PFSK-1 (cell line): ENCODE data around the gene GRM1.

Source experiments
- FOXP2 ChIP-seq: optimal IDR thresholded peaks from 2 replicates; pipeline ENCODE3; 2011; ENCODE audit warnings: borderline replicate concordance, control low read depth, inconsistent platforms; ENCODE audit not compliant: insufficient read depth; ENCODE audit errors: extremely low read length, extremely low read depth
- POLR2AphosphoS5 ChIP-seq: IDR thresholded peaks from 2 replicates; pipeline ENCODE4 v1.6.1; 2012; ENCODE audit warnings: low read depth, mild to moderate bottlenecking, control low read depth, low read length, moderate library complexity
- REST ChIP-seq, 2 experiments: IDR thresholded peaks; 2 replicates each; pipeline versions ENCODE4 v1.6.1 to v1.8.0; 2011 to 2012; ENCODE audit warnings: low read depth in 2 of 2, low read length in 2 of 2, control low read depth in 1 of 2, inconsistent platforms in 1 of 2, mild to moderate bottlenecking in 1 of 2, moderate library complexity in 1 of 2; ENCODE audit not compliant: insufficient read depth in 1 of 2
- SIN3A ChIP-seq: IDR thresholded peaks from 2 replicates; pipeline ENCODE4 v1.6.1; 2012; ENCODE audit warnings: mild to moderate bottlenecking, low read length, moderate library complexity, borderline replicate concordance; ENCODE audit not compliant: insufficient read depth
- TAF1 ChIP-seq: IDR thresholded peaks from 2 replicates; pipeline ENCODE4 v1.6.1; 2012; ENCODE audit warnings: low read length, control low read depth, borderline replicate concordance; ENCODE audit not compliant: insufficient read depth

Gene GRM1

GRCh38 chr6:146420255-146420654 lies 391.4 kb downstream of the GRM1 start:
- TF ChIP-seq REST (IDR thresholded peaks at IDR 0.05; ENCODE audit: insufficient read depth in 1 of 2, low read depth in 2 of 2, low read length in 2 of 2) (no peak), SIN3A (no peak), TAF1 (no peak), FOXP2 (no peak), POLR2AphosphoS5 (no peak)

- TF ChIP-seq FOXP2 (no peak), TAF1 (no peak), POLR2AphosphoS5 (no peak), REST (IDR thresholded peaks at IDR 0.05; ENCODE audit: insufficient read depth in 1 of 2, low read depth in 2 of 2, low read length in 2 of 2) (no peak), SIN3A (no peak)
These were observed 394.0 kb downstream of the GRM1 start for GRCh38 chr6:146422789-146423375.

- TF ChIP-seq REST (IDR thresholded peaks at IDR 0.05; ENCODE audit: insufficient read depth in 1 of 2, low read depth in 2 of 2, low read length in 2 of 2) (no peak), FOXP2 (no peak), TAF1 (no peak), POLR2AphosphoS5 (no peak), SIN3A (no peak)
These were observed 394.6 kb downstream of the GRM1 start for GRCh38 chr6:146423452-146423851.

GRCh38 chr6:146426516-146426915 lies 397.7 kb downstream of the GRM1 start:
- TF ChIP-seq REST (IDR thresholded peaks at IDR 0.05; ENCODE audit: insufficient read depth in 1 of 2, low read depth in 2 of 2, low read length in 2 of 2): no peak
- no peak for TF ChIP-seq SIN3A
- no peak for TF ChIP-seq FOXP2
- no peak for TF ChIP-seq POLR2AphosphoS5
- no peak for TF ChIP-seq TAF1

GRCh38 chr6:146429831-146430230 lies 401.0 kb downstream of the GRM1 start:
- TF ChIP-seq REST (IDR thresholded peaks at IDR 0.05; ENCODE audit: insufficient read depth in 1 of 2, low read depth in 2 of 2, low read length in 2 of 2): no peak
- no peak for TF ChIP-seq SIN3A
